Stimulated activated naive CD8-positive, alpha-beta T cell treated with anti-CD3 and anti-CD28 coated beads, Interleukin-15, Interleukin-2, amounts not matched to agents 100 ng/mL and 50 ng/mL, for 24 hours (primary cell): Measurements from ENCODE around the gene RREB1.

Experiments
- H3K27ac Mint-ChIP-seq: one replicate; pipeline ENCODE4 v1.8.0; 2021; ENCODE audit warnings: mild to moderate bottlenecking, mixed read lengths
- H3K27me3 Mint-ChIP-seq: one replicate; pipeline ENCODE4 v1.8.0; 2021; ENCODE audit warnings: mixed read lengths
- H3K36me3 Mint-ChIP-seq: one replicate; pipeline ENCODE4 v1.8.0; 2021; ENCODE audit warnings: low read depth, mixed read lengths
- H3K4me1 Mint-ChIP-seq: one replicate; pipeline ENCODE4 v1.8.0; 2021; ENCODE audit warnings: low read depth, mixed read lengths
- H3K4me3 Mint-ChIP-seq: one replicate; pipeline ENCODE4 v1.8.0; 2021; ENCODE audit warnings: mild to moderate bottlenecking, mixed read lengths
- H3K9me3 Mint-ChIP-seq: one replicate; pipeline ENCODE4 v1.8.0; 2021; ENCODE audit warnings: mixed read lengths

The RREB1 gene

GRCh38 chr6:7107578-7108195, at the start of gene RREB1:
TSS of gene RREB1 (plus strand) at chr6:7107961. CDS start at chr6:7181912, 73,951 bp downstream.
- Mint-ChIP-seq H3K27ac (peak within 1 kb of the TSS; percentile 99), H3K27me3 (no peaks in the 10 kb centered on the region), H3K36me3 (peaks cover 12% of the 10 kb centered on the region), H3K4me3 (peak within 1 kb of the TSS; percentile 92), H3K9me3 (no peaks in the 10 kb centered on the region), H3K4me1 (peaks cover 43% of the 10 kb centered on the region)

- H3K9me3 Mint-ChIP-seq = no peaks in the 10 kb centered on the region
- no peak overlapping the region for H3K27ac Mint-ChIP-seq
- peaks cover 17% of the 10 kb centered on the region for H3K4me1 Mint-ChIP-seq
- H3K27me3 Mint-ChIP-seq = peaks cover 3% of the 10 kb centered on the region
- no peak overlapping the region for H3K4me3 Mint-ChIP-seq
- H3K36me3 Mint-ChIP-seq = no peaks in the 10 kb centered on the region
Measured at GRCh38 chr6:7058250-7058923, 49.4 kb upstream of the RREB1 start.

GRCh38 chr6:7060769-7061516, 46.8 kb upstream of the RREB1 start:
- Mint-ChIP-seq H3K27ac (no peak overlapping the region), H3K36me3 (no peaks in the 10 kb centered on the region), H3K9me3 (no peaks in the 10 kb centered on the region), H3K27me3 (peaks cover 3% of the 10 kb centered on the region), H3K4me1 (peaks cover 16% of the 10 kb centered on the region), H3K4me3 (no peak overlapping the region)

GRCh38 chr6:7062451-7063162, 45.2 kb upstream of the RREB1 start:
- Mint-ChIP-seq H3K4me3 (no peak overlapping the region), H3K36me3 (no peaks in the 10 kb centered on the region), H3K4me1 (peaks cover 8% of the 10 kb centered on the region), H3K9me3 (no peaks in the 10 kb centered on the region), H3K27ac (no peak overlapping the region), H3K27me3 (no peaks in the 10 kb centered on the region)

GRCh38 chr6:7067305-7067704, 40.5 kb upstream of the RREB1 start:
- Mint-ChIP-seq H3K27ac (no peak overlapping the region), H3K4me1 (no peaks in the 10 kb centered on the region), H3K9me3 (no peaks in the 10 kb centered on the region), H3K4me3 (no peak overlapping the region), H3K27me3 (no peaks in the 10 kb centered on the region), H3K36me3 (no peaks in the 10 kb centered on the region)

- no peaks in the 10 kb centered on the region for H3K9me3 Mint-ChIP-seq
Measured at GRCh38 chr6:7071405-7071804, 36.4 kb upstream of the RREB1 start.

GRCh38 chr6:7073082-7073820, 34.5 kb upstream of the RREB1 start:
- Mint-ChIP-seq H3K27me3 (peaks cover 8% of the 10 kb centered on the region), H3K27ac (no peak overlapping the region)

More at GRCh38 chr6:7071405-7071804, 36.4 kb upstream of the RREB1 start:
- Mint-ChIP-seq H3K27me3 (peaks cover 4% of the 10 kb centered on the region), H3K4me3 (no peak overlapping the region), H3K4me1 (peaks cover 18% of the 10 kb centered on the region), H3K36me3 (no peaks in the 10 kb centered on the region), H3K27ac (no peak overlapping the region)

GRCh38 chr6:7073821-7074525, 33.8 kb upstream of the RREB1 start:
- Mint-ChIP-seq H3K4me1 (peaks cover 18% of the 10 kb centered on the region), H3K9me3 (no peaks in the 10 kb centered on the region), H3K27me3 (peaks cover 8% of the 10 kb centered on the region), H3K27ac (peak overlapping the region; percentile 12), H3K36me3 (no peaks in the 10 kb centered on the region), H3K4me3 (peak overlapping the region; percentile 3)

More at GRCh38 chr6:7073082-7073820, 34.5 kb upstream of the RREB1 start:
- peak overlapping the region; percentile 3 for H3K4me3 Mint-ChIP-seq
- peaks cover 18% of the 10 kb centered on the region for H3K4me1 Mint-ChIP-seq
- H3K9me3 Mint-ChIP-seq = no peaks in the 10 kb centered on the region
- no peaks in the 10 kb centered on the region for H3K36me3 Mint-ChIP-seq

GRCh38 chr6:7074870-7075269, 32.9 kb upstream of the RREB1 start:
- Mint-ChIP-seq H3K36me3 (no peaks in the 10 kb centered on the region), H3K9me3 (no peaks in the 10 kb centered on the region), H3K4me1 (peaks cover 18% of the 10 kb centered on the region), H3K27ac (no peak overlapping the region), H3K4me3 (no peak overlapping the region), H3K27me3 (peaks cover 8% of the 10 kb centered on the region)

- Mint-ChIP-seq H3K27me3 (peaks cover 8% of the 10 kb centered on the region), H3K27ac (no peak overlapping the region), H3K36me3 (no peaks in the 10 kb centered on the region), H3K9me3 (no peaks in the 10 kb centered on the region), H3K4me1 (peaks cover 18% of the 10 kb centered on the region), H3K4me3 (no peak overlapping the region)
Measured at GRCh38 chr6:7075341-7076000, 32.3 kb upstream of the RREB1 start.

GRCh38 chr6:7077856-7078255, 29.9 kb upstream of the RREB1 start:
- Mint-ChIP-seq H3K4me3 (no peak overlapping the region), H3K27ac (no peak overlapping the region)

GRCh38 chr6:7078856-7079255, 28.9 kb upstream of the RREB1 start:
- H3K36me3 Mint-ChIP-seq = no peaks in the 10 kb centered on the region
- no peak overlapping the region for H3K4me3 Mint-ChIP-seq
- H3K4me1 Mint-ChIP-seq = peaks cover 6% of the 10 kb centered on the region
- no peak overlapping the region for H3K27ac Mint-ChIP-seq
- peaks cover 8% of the 10 kb centered on the region for H3K27me3 Mint-ChIP-seq
- no peaks in the 10 kb centered on the region for H3K9me3 Mint-ChIP-seq

More at GRCh38 chr6:7077856-7078255, 29.9 kb upstream of the RREB1 start:
- Mint-ChIP-seq H3K36me3 (no peaks in the 10 kb centered on the region), H3K4me1 (peaks cover 16% of the 10 kb centered on the region), H3K9me3 (no peaks in the 10 kb centered on the region), H3K27me3 (peaks cover 8% of the 10 kb centered on the region)

GRCh38 chr6:7080311-7080710, 27.4 kb upstream of the RREB1 start:
- no peak overlapping the region for H3K27ac Mint-ChIP-seq
- H3K27me3 Mint-ChIP-seq = peaks cover 8% of the 10 kb centered on the region
- H3K4me1 Mint-ChIP-seq = no peaks in the 10 kb centered on the region
- no peak overlapping the region for H3K4me3 Mint-ChIP-seq
- H3K9me3 Mint-ChIP-seq = no peaks in the 10 kb centered on the region
- no peaks in the 10 kb centered on the region for H3K36me3 Mint-ChIP-seq
